ENCODE measurements around the gene P2RX4.
"Not testable (repeated sequence)": the region's sequence is repeated elsewhere in the genome, so short reads cannot be mapped to it uniquely, and the experiment has no call there.

P2RX4 gene, protein sequence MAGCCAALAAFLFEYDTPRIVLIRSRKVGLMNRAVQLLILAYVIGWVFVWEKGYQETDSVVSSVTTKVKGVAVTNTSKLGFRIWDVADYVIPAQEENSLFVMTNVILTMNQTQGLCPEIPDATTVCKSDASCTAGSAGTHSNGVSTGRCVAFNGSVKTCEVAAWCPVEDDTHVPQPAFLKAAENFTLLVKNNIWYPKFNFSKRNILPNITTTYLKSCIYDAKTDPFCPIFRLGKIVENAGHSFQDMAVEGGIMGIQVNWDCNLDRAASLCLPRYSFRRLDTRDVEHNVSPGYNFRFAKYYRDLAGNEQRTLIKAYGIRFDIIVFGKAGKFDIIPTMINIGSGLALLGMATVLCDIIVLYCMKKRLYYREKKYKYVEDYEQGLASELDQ
- total RNA-seq = 55.3 to 60.4 (median 59.0) reads per million in 3 donors

DNA sequence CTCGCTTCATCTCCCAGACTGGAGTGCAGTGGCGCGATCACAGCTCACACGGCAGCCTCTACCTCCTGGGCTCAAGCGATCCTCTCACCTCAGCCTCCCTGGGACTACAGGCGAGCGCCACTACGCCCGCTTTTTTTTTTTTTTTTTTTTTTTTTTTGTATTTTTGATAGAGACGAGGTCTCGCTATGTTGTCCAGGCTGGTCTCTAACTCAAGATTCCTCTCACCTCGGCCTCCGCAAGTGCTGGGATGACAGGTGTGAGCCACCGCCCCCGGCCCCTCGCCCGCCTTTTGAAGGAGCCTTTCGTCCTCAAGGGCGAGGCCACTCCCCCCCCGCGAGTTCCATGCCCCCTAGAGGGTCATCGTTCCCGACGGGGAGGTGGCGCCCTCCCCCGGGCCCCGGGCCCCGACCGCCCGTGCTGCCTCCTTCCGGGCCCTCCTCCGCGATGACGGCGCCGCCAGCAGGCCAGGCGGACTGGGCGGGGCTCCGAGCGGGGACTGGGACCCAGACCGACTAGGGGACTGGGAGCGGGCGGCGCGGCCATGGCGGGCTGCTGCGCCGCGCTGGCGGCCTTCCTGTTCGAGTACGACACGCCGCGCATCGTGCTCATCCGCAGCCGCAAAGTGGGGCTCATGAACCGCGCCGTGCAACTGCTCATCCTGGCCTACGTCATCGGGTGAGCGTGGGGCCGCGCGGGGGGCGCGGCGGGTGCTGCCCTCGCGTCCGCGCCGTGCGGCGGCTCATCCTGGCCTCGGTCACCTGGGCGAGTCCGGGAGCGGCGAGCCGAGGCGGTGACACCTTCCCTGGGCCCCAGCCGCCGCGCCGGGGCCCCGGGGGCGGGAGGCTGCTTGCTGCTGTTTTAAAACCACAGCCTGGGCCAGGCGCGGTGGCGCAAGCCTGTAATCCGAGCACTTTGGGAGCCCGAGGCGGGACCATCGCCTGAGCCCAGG is at the start of gene P2RX4:
P2RX4 (plus strand) TSS at position 506 of the 949 bp plus-strand sequence; CDS start at position 542, 36 bp downstream.
- Histone ChIP-seq H3K36me3 (ENCODE audit: control insufficient read depth, insufficient read depth, low read length) (no peaks in the 10 kb centered on the region), H3K9me3 (ENCODE audit: control insufficient read depth, low read length) (no peaks in the 10 kb centered on the region), H3K4me1 (ENCODE audit: control insufficient read depth, insufficient read depth, low read length, poor library complexity, severe bottlenecking) (peaks cover 20% of the 10 kb centered on the region), H3K4me3 (ENCODE audit: insufficient read depth, low read depth, low read length, poor library complexity, severe bottlenecking) (peak within 1 kb of the TSS; percentile 80), H3K27me3 (replicated peaks; ENCODE audit: control insufficient read depth, insufficient read depth, low read length, poor library complexity, severe bottlenecking) (no peaks in the 10 kb centered on the region), H3K27ac (ENCODE audit: insufficient read depth, low read length, poor library complexity, severe bottlenecking) (peak within 1 kb of the TSS; percentile 93)
- DNase-seq = peak; percentile 80 to 81 (median 81)

DNA sequence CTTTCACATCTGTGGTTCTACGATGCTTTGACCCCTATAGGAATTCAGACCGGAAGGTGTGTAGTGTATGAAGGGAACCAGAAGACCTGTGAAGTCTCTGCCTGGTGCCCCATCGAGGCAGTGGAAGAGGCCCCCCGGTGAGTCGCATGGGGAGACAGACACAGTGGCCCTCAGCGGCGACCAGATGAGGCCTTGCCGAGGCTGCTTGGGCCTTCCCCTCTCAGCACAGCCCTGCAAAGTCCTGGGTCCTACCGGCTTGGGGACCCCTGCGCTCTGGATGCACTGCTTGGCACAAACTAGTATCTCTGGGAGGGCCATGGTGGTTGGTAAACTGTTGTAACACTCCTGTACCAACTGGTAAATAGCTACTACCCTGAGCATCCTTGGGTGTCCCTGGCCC is 47.5 kb upstream of the P2RX4 start:
- Histone ChIP-seq H3K9me3 (ENCODE audit: control insufficient read depth, low read length) (no peaks in the 10 kb centered on the region), H3K4me3 (ENCODE audit: insufficient read depth, low read depth, low read length, poor library complexity, severe bottlenecking) (no peak overlapping the region), H3K27me3 (replicated peaks; ENCODE audit: control insufficient read depth, insufficient read depth, low read length, poor library complexity, severe bottlenecking) (no peaks in the 10 kb centered on the region), H3K36me3 (ENCODE audit: control insufficient read depth, insufficient read depth, low read length) (peaks cover 13% of the 10 kb centered on the region), H3K27ac (ENCODE audit: insufficient read depth, low read length, poor library complexity, severe bottlenecking) (no peak overlapping the region), H3K4me1 (ENCODE audit: control insufficient read depth, insufficient read depth, low read length, poor library complexity, severe bottlenecking) (no peaks in the 10 kb centered on the region)
- DNase-seq = no peak

DNA sequence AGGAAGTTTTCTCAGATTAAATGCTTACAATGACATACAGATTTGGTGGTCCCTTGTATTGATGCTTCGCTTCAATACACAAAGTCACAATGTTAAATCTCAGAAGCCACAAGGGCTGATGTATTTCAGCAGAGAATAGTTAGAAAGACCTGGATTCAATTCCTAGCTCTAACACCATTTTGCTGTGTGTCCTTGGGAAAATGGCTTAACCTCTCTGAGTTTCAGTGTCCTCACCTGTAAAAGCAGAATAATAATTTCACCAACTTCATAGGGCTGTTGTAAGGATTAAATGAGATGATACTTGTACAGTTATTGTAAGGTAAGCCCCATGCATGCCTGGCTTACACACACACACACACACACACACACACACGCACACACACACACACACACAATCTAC is 46.9 kb upstream of the P2RX4 start:
- H3K36me3 ChIP-seq (ENCODE audit: control insufficient read depth, insufficient read depth, low read length) = peaks cover 14% of the 10 kb centered on the region
- DNase-seq = no peak
- no peaks in the 10 kb centered on the region for H3K27me3 ChIP-seq (replicated peaks; ENCODE audit: control insufficient read depth, insufficient read depth, low read length, poor library complexity, severe bottlenecking)
- H3K4me1 ChIP-seq (ENCODE audit: control insufficient read depth, insufficient read depth, low read length, poor library complexity, severe bottlenecking) = no peaks in the 10 kb centered on the region
- H3K9me3 ChIP-seq (ENCODE audit: control insufficient read depth, low read length) = no peaks in the 10 kb centered on the region
- no peak overlapping the region for H3K4me3 ChIP-seq (ENCODE audit: insufficient read depth, low read depth, low read length, poor library complexity, severe bottlenecking)
- no peak overlapping the region for H3K27ac ChIP-seq (ENCODE audit: insufficient read depth, low read length, poor library complexity, severe bottlenecking)

GRCh38 chr12:121164839-121165238 is 45.1 kb upstream of the P2RX4 start:
- not testable (repeated sequence) for H3K9me3 ChIP-seq (ENCODE audit: control insufficient read depth, low read length); H3K27me3 ChIP-seq (replicated peaks; ENCODE audit: control insufficient read depth, insufficient read depth, low read length, poor library complexity, severe bottlenecking); H3K27ac ChIP-seq (ENCODE audit: insufficient read depth, low read length, poor library complexity, severe bottlenecking); DNase-seq; H3K4me1 ChIP-seq (ENCODE audit: control insufficient read depth, insufficient read depth, low read length, poor library complexity, severe bottlenecking); H3K4me3 ChIP-seq (ENCODE audit: insufficient read depth, low read depth, low read length, poor library complexity, severe bottlenecking)
- H3K36me3 ChIP-seq (ENCODE audit: control insufficient read depth, insufficient read depth, low read length) = peaks cover 14% of the 10 kb centered on the region

DNA sequence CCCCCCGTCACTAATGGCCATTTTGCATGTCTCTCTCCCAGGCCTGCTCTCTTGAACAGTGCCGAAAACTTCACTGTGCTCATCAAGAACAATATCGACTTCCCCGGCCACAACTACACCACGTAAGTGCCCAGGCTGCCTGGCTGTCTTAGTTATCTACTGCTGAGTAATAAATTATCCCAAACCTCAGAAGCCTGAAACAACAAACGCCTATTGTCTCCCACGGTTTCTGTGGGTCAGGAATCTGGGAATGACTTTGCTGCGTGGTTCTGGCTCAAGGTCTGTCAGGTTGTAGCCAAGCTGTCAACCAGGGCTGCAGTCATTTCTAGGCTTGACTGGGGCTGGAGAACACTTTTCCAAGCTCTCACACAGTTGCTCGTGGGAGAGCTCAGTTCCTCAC is 44.6 kb upstream of the P2RX4 start:
- Histone ChIP-seq H3K4me3 (ENCODE audit: insufficient read depth, low read depth, low read length, poor library complexity, severe bottlenecking) (no peak overlapping the region), H3K4me1 (ENCODE audit: control insufficient read depth, insufficient read depth, low read length, poor library complexity, severe bottlenecking) (no peaks in the 10 kb centered on the region), H3K27ac (ENCODE audit: insufficient read depth, low read length, poor library complexity, severe bottlenecking) (no peak overlapping the region), H3K36me3 (ENCODE audit: control insufficient read depth, insufficient read depth, low read length) (peaks cover 14% of the 10 kb centered on the region), H3K9me3 (ENCODE audit: control insufficient read depth, low read length) (no peaks in the 10 kb centered on the region), H3K27me3 (replicated peaks; ENCODE audit: control insufficient read depth, insufficient read depth, low read length, poor library complexity, severe bottlenecking) (no peaks in the 10 kb centered on the region)
- DNase-seq = no peak

DNA sequence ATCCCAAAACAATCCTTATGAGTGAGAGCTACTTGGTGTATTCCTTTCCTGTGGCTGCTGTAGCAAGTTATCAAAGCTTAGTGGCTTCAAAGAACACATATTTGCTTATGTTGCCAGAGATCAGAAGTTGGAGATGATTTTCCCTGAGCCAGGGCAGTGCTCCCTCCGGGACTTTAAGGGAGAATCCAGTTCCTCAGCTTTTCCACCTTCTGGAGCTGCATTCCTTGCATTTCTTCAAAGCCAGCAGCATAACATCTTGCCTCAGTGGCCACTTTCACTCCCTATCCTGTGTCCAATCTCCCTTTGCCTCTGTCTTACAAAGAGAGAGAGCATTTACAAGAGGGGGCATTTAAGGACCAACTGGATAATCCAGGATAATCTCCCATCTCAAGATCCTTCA is 43.6 kb upstream of the P2RX4 start:
- H3K9me3 ChIP-seq (ENCODE audit: control insufficient read depth, low read length) = no peaks in the 10 kb centered on the region
- no peak overlapping the region for H3K27ac ChIP-seq (ENCODE audit: insufficient read depth, low read length, poor library complexity, severe bottlenecking)
- H3K27me3 ChIP-seq (replicated peaks; ENCODE audit: control insufficient read depth, insufficient read depth, low read length, poor library complexity, severe bottlenecking) = no peaks in the 10 kb centered on the region
- H3K4me3 ChIP-seq (ENCODE audit: insufficient read depth, low read depth, low read length, poor library complexity, severe bottlenecking) = no peak overlapping the region
- no peak for DNase-seq
- H3K36me3 ChIP-seq (ENCODE audit: control insufficient read depth, insufficient read depth, low read length) = peaks cover 14% of the 10 kb centered on the region
- H3K4me1 ChIP-seq (ENCODE audit: control insufficient read depth, insufficient read depth, low read length, poor library complexity, severe bottlenecking) = no peaks in the 10 kb centered on the region

DNA sequence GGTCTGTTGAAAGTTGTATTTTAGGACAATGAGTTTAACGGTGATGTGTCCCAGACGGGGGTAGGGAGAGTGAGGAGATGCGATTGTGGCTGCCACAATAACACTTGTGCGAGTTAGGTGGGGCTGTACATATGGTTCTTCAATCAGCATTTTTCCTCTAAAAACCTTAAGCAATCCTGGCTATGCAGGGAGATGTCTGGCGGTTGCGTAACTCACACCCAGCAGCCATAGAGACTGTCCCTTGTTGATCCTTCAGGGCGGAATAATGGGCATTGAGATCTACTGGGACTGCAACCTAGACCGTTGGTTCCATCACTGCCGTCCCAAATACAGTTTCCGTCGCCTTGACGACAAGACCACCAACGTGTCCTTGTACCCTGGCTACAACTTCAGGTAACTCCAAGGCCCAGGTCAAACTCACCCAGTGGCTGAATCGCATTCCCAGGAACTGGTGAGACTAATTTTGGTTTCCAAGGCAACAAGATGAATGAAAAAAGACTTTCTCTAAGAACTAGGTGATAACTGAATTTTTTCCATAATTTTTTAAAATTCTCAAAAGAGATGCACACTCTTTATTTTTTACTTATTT is 42.6 kb upstream of the P2RX4 start:
- Histone ChIP-seq H3K27me3 (replicated peaks; ENCODE audit: control insufficient read depth, insufficient read depth, low read length, poor library complexity, severe bottlenecking) (no peaks in the 10 kb centered on the region), H3K9me3 (ENCODE audit: control insufficient read depth, low read length) (no peaks in the 10 kb centered on the region), H3K4me3 (ENCODE audit: insufficient read depth, low read depth, low read length, poor library complexity, severe bottlenecking) (no peak overlapping the region), H3K36me3 (ENCODE audit: control insufficient read depth, insufficient read depth, low read length) (peaks cover 14% of the 10 kb centered on the region), H3K27ac (ENCODE audit: insufficient read depth, low read length, poor library complexity, severe bottlenecking) (no peak overlapping the region), H3K4me1 (ENCODE audit: control insufficient read depth, insufficient read depth, low read length, poor library complexity, severe bottlenecking) (no peaks in the 10 kb centered on the region)
- DNase-seq = no peak

DNA sequence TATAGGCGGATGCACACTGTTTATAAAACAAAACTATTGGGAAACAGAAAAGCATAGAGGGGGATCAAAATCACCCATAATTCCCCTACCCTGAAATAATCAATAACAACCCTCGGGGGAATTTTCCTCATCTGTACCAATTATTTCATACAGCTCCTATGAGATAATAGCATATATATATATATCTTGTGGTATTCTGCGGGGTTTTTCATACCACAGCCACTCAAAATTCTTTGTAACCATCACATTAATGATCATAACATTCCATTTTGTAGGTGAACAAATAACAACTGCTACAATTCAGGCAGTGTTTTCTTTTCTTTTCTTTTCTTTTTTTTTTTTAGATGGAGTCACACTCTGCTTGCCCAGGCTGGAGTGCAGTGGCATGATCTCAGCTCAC is 42.0 kb upstream of the P2RX4 start:
- no peak for DNase-seq
- H3K27ac ChIP-seq (ENCODE audit: insufficient read depth, low read length, poor library complexity, severe bottlenecking) = no peak overlapping the region
- peaks cover 14% of the 10 kb centered on the region for H3K36me3 ChIP-seq (ENCODE audit: control insufficient read depth, insufficient read depth, low read length)

GRCh38 chr12:121170151-121170550 is 39.8 kb upstream of the P2RX4 start:
- no peak overlapping the region for H3K4me3 ChIP-seq (ENCODE audit: insufficient read depth, low read depth, low read length, poor library complexity, severe bottlenecking)
- no peak overlapping the region for H3K27ac ChIP-seq (ENCODE audit: insufficient read depth, low read length, poor library complexity, severe bottlenecking)
- peaks cover 13% of the 10 kb centered on the region for H3K36me3 ChIP-seq (ENCODE audit: control insufficient read depth, insufficient read depth, low read length)
- no peaks in the 10 kb centered on the region for H3K27me3 ChIP-seq (replicated peaks; ENCODE audit: control insufficient read depth, insufficient read depth, low read length, poor library complexity, severe bottlenecking)
- DNase-seq = no peak
- no peaks in the 10 kb centered on the region for H3K9me3 ChIP-seq (ENCODE audit: control insufficient read depth, low read length)
- no peaks in the 10 kb centered on the region for H3K4me1 ChIP-seq (ENCODE audit: control insufficient read depth, insufficient read depth, low read length, poor library complexity, severe bottlenecking)

More for the DNA sequence above, 42.0 kb upstream of the P2RX4 start:
- Histone ChIP-seq H3K4me1 (ENCODE audit: control insufficient read depth, insufficient read depth, low read length, poor library complexity, severe bottlenecking) (no peaks in the 10 kb centered on the region), H3K9me3 (ENCODE audit: control insufficient read depth, low read length) (no peaks in the 10 kb centered on the region), H3K27me3 (replicated peaks; ENCODE audit: control insufficient read depth, insufficient read depth, low read length, poor library complexity, severe bottlenecking) (no peaks in the 10 kb centered on the region), H3K4me3 (ENCODE audit: insufficient read depth, low read depth, low read length, poor library complexity, severe bottlenecking) (no peak overlapping the region)
